Measurements from ENCODE around the gene CEP104.

The CEP104 gene

DNA sequence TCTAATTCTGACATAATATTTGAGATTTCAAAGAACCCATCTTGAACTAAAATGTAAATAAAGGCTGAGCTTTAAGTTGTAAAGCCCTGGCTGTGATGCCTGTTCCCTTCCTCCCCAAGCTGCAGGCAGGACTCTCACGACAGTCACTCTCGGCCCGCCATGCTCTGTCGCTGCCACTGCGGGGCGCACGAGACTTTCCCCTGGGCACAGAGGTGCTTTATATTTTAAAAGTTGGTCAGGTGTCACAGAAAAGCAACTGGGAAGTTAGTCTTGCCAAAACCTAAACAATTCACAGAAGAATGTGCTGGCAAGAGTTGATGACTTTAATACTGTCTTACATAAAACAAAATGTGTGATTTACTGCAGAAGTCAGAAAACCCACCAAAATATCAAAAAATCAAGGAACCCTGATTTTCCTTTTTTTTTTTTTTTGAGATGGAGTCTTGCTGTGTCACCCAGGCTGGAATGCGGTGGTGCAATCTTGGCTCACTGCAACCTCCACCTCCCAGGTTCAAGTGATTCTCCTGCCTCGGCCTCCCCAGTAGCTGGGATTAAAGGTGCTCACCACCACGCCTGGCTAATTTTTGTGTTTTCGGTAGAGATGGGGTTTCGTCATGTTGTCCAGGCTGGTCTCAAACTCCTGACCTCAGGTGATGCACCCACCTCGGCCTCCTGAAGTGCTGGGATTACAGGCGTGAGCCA lies 71.4 kb downstream of the CEP104 start:
- Histone ChIP-seq H2BK120ac (ENCODE audit: low read depth, low read length) (no peak overlapping the region), H3K18ac (ENCODE audit: low read length) (no peak overlapping the region), H3K4me2 (ENCODE audit: insufficient read depth, low read length, poor library complexity, severe bottlenecking) (no peak overlapping the region), H2BK5ac (ENCODE audit: low read length) (no peak overlapping the region), H3K14ac (ENCODE audit: low read length) (no peak overlapping the region), H3K23ac (ENCODE audit: low read depth, low read length, poor library complexity) (no peak overlapping the region), H2AFZ (ENCODE audit: low read length) (no peak overlapping the region), H2BK15ac (ENCODE audit: low read length) (no peak overlapping the region), H3K4ac (ENCODE audit: low read length) (no peak overlapping the region), H3K9me3 (replicated peaks in 1 of 2; ENCODE audit: control insufficient read depth in 2 of 2, insufficient read depth in 1 of 2, low read depth in 1 of 2, low read length in 2 of 2) (peaks cover 0 to 2% of the 10 kb centered on the region in 2 donors), H3K36me3 (replicated peaks in 1 of 2; ENCODE audit: control insufficient read depth in 2 of 2, insufficient read depth in 2 of 2, low read length in 2 of 2) (peaks cover 39 to 89% of the 10 kb centered on the region in 2 donors), H4K91ac (ENCODE audit: low read depth, low read length, poor library complexity) (no peak overlapping the region), H4K8ac (ENCODE audit: low read depth, low read length) (no peak overlapping the region), H3K4me3 (ENCODE audit: low read length in 2 of 2) (no peak overlapping the region), H3K79me1 (ENCODE audit: low read depth, low read length) (peaks cover 19% of the 10 kb centered on the region), H2BK12ac (ENCODE audit: low read length) (no peak overlapping the region), H3K27me3 (ENCODE audit: control insufficient read depth in 3 of 3, insufficient read depth in 3 of 3, low read depth in 1 of 3, low read length in 3 of 3) (no peaks in the 10 kb centered on the region), H3K27ac (replicated peaks; ENCODE audit: low read length) (no peak overlapping the region), H3K9ac (ENCODE audit: low read depth, low read length, poor library complexity) (no peak overlapping the region), H2AK5ac (ENCODE audit: low read depth, low read length) (no peak overlapping the region), H3K4me1 (ENCODE audit: control insufficient read depth in 2 of 2, insufficient read depth in 1 of 2, low read depth in 1 of 2, low read length in 2 of 2) (no peaks in the 10 kb centered on the region)
- WGBS, 2 donors (ENCODE audit: extremely low coverage in 2 of 2, insufficient read length in 2 of 2, insufficient replicate concordance in 1 of 2) = no CpG with 5 or more reads among the region's 14 CpGs
- DNase-seq (ENCODE audit: low spot score) = no peak

DNA sequence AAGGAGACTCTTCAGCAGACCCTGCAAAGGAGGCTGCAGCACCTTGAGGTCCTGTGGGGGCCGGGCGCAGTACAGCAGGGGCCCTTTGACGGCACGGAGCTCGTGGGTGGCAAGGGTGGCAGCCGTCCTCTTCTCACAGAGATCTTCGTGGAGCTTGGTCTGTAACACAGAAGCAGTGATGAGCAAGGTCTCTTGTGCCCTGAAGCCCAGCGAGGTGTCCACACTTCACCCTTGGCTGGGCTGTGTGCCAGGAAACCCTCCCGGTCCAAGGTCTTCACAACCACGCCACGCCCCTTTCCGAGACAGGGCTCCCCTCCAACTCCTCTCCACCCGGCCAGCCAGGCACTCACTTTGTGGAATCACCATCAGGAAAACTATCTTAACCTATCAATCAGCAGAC lies 72.0 kb downstream of the CEP104 start:
- Histone ChIP-seq H2AFZ (ENCODE audit: low read length) (no peak overlapping the region), H3K18ac (ENCODE audit: low read length) (no peak overlapping the region), H3K9ac (ENCODE audit: low read depth, low read length, poor library complexity) (no peak overlapping the region), H3K4me2 (ENCODE audit: insufficient read depth, low read length, poor library complexity, severe bottlenecking) (no peak overlapping the region), H2BK120ac (ENCODE audit: low read depth, low read length) (no peak overlapping the region), H2BK12ac (ENCODE audit: low read length) (no peak overlapping the region), H3K27ac (replicated peaks; ENCODE audit: low read length) (no peak overlapping the region), H3K14ac (ENCODE audit: low read length) (no peak overlapping the region), H3K4me3 (ENCODE audit: low read length in 2 of 2) (no peak overlapping the region), H3K27me3 (ENCODE audit: control insufficient read depth in 3 of 3, insufficient read depth in 3 of 3, low read depth in 1 of 3, low read length in 3 of 3) (no peaks in the 10 kb centered on the region), H4K8ac (ENCODE audit: low read depth, low read length) (no peak overlapping the region), H4K91ac (ENCODE audit: low read depth, low read length, poor library complexity) (no peak overlapping the region), H3K4me1 (ENCODE audit: control insufficient read depth in 2 of 2, insufficient read depth in 1 of 2, low read depth in 1 of 2, low read length in 2 of 2) (no peaks in the 10 kb centered on the region), H3K36me3 (replicated peaks in 1 of 2; ENCODE audit: control insufficient read depth in 2 of 2, insufficient read depth in 2 of 2, low read length in 2 of 2) (peaks cover 42 to 95% of the 10 kb centered on the region in 2 donors), H3K79me1 (ENCODE audit: low read depth, low read length) (peaks cover 16% of the 10 kb centered on the region), H2AK5ac (ENCODE audit: low read depth, low read length) (no peak overlapping the region), H2BK15ac (ENCODE audit: low read length) (no peak overlapping the region), H3K23ac (ENCODE audit: low read depth, low read length, poor library complexity) (peak overlapping the region; percentile 3), H3K4ac (ENCODE audit: low read length) (no peak overlapping the region), H2BK5ac (ENCODE audit: low read length) (no peak overlapping the region), H3K9me3 (replicated peaks in 1 of 2; ENCODE audit: control insufficient read depth in 2 of 2, insufficient read depth in 1 of 2, low read depth in 1 of 2, low read length in 2 of 2) (peaks cover 0 to 2% of the 10 kb centered on the region in 2 donors)
- WGBS, 2 donors (ENCODE audit: extremely low coverage in 2 of 2, insufficient read length in 2 of 2, insufficient replicate concordance in 1 of 2) = no CpG with 5 or more reads among the region's 13 CpGs
- no peak for DNase-seq (ENCODE audit: low spot score)

DNA sequence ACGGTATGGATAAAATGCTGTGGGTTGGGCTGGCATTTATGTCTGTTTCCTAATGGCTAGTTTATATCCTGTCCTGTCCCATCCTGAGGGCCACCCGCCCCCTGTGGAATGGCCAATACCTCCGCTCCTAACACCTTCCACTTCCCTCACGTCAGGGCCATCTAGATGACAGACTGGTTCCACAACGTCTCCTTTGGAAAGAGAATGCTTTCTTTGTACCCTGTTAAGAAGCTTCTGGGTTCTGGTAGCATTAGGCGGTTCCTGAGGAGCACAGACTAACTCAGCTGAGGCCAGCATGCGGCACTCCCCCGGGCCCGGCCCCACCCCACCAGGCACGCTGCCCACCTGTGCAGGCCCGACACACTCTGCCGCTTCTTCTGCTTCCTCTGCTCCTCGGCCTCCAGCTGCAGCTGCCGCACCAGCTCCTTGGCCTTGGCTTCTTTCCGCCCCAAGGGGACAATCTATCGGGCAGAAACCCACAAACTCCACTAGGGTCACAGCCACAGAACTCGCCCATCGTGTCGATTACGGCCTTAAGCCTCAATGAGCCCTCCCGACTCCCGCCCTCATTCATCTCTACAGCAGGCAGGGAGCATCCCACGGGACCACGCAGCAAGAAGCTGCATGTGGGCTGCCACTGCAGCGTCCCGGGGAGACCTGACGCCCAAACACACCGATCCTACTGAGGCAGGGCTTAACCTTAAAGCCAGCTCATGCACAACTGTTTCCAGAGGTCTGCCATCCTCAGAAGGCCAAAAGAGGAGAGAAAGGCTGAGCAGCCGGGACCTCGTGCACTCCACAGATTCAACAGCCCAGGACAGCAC lies 73.1 kb downstream of the CEP104 start:
- H2AK5ac ChIP-seq (ENCODE audit: low read depth, low read length) = no peak overlapping the region
- H3K18ac ChIP-seq (ENCODE audit: low read length) = no peak overlapping the region
- H2BK5ac ChIP-seq (ENCODE audit: low read length) = no peak overlapping the region
- H3K4me3 ChIP-seq (ENCODE audit: low read length in 2 of 2) = peak overlapping the region in 1 of 2 donors; percentile 14
- no peak overlapping the region for H3K4ac ChIP-seq (ENCODE audit: low read length)
- no peak overlapping the region for H3K27ac ChIP-seq (replicated peaks; ENCODE audit: low read length)
- no peak overlapping the region for H2BK12ac ChIP-seq (ENCODE audit: low read length)
- H3K9ac ChIP-seq (ENCODE audit: low read depth, low read length, poor library complexity) = peak overlapping the region; percentile 60
- H3K4me1 ChIP-seq (ENCODE audit: control insufficient read depth in 2 of 2, insufficient read depth in 1 of 2, low read depth in 1 of 2, low read length in 2 of 2) = no peaks in the 10 kb centered on the region
- H3K14ac ChIP-seq (ENCODE audit: low read length) = no peak overlapping the region
- no peak overlapping the region for H2BK15ac ChIP-seq (ENCODE audit: low read length)
- no peak overlapping the region for H2AFZ ChIP-seq (ENCODE audit: low read length)
- no peak overlapping the region for H4K8ac ChIP-seq (ENCODE audit: low read depth, low read length)
- H3K27me3 ChIP-seq (ENCODE audit: control insufficient read depth in 3 of 3, insufficient read depth in 3 of 3, low read depth in 1 of 3, low read length in 3 of 3) = no peaks in the 10 kb centered on the region
- no peak overlapping the region for H3K23ac ChIP-seq (ENCODE audit: low read depth, low read length, poor library complexity)
- DNase-seq (ENCODE audit: low spot score) = no peak
- peaks cover 0 to 2% of the 10 kb centered on the region in 2 donors for H3K9me3 ChIP-seq (replicated peaks in 1 of 2; ENCODE audit: control insufficient read depth in 2 of 2, insufficient read depth in 1 of 2, low read depth in 1 of 2, low read length in 2 of 2)
- H4K91ac ChIP-seq (ENCODE audit: low read depth, low read length, poor library complexity) = no peak overlapping the region
- H3K79me1 ChIP-seq (ENCODE audit: low read depth, low read length) = peaks cover 10% of the 10 kb centered on the region
- no CpG with 5 or more reads among the region's 30 CpGs for WGBS, 2 donors (ENCODE audit: extremely low coverage in 2 of 2, insufficient read length in 2 of 2, insufficient replicate concordance in 1 of 2)
- no peak overlapping the region for H3K4me2 ChIP-seq (ENCODE audit: insufficient read depth, low read length, poor library complexity, severe bottlenecking)
- peaks cover 52 to 98% of the 10 kb centered on the region in 2 donors for H3K36me3 ChIP-seq (replicated peaks in 1 of 2; ENCODE audit: control insufficient read depth in 2 of 2, insufficient read depth in 2 of 2, low read length in 2 of 2)
- no peak overlapping the region for H2BK120ac ChIP-seq (ENCODE audit: low read depth, low read length)

DNA sequence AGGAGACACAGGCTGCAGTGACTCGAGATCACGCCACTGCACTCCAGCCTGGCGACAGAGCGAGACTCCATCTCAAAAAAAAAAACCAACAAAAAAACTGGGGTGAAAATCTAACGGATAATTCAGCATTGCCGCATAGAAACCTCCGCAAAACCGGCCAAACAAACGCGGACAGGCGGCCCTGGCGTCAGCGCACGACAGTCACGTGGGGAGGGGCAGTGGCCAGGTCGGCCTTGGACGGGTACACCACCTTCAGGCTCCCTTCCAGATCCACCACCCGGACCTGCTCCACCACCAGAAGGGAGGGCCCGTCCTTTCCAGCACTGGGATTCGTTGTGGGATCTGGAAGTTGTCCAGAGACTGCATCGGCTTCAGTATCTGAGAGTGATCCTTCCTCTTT lies 76.1 kb downstream of the CEP104 start:
- Histone ChIP-seq H3K27me3 (ENCODE audit: control insufficient read depth in 3 of 3, insufficient read depth in 3 of 3, low read depth in 1 of 3, low read length in 3 of 3) (no peaks in the 10 kb centered on the region), H3K23ac (ENCODE audit: low read depth, low read length, poor library complexity) (no peak overlapping the region), H2BK120ac (ENCODE audit: low read depth, low read length) (no peak overlapping the region), H3K18ac (ENCODE audit: low read length) (no peak overlapping the region), H4K8ac (ENCODE audit: low read depth, low read length) (no peak overlapping the region), H3K36me3 (replicated peaks in 1 of 2; ENCODE audit: control insufficient read depth in 2 of 2, insufficient read depth in 2 of 2, low read length in 2 of 2) (peaks cover 44 to 75% of the 10 kb centered on the region in 2 donors), H3K14ac (ENCODE audit: low read length) (no peak overlapping the region), H2BK15ac (ENCODE audit: low read length) (no peak overlapping the region), H2AFZ (ENCODE audit: low read length) (no peak overlapping the region), H3K9me3 (replicated peaks in 1 of 2; ENCODE audit: control insufficient read depth in 2 of 2, insufficient read depth in 1 of 2, low read depth in 1 of 2, low read length in 2 of 2) (peaks cover 0 to 2% of the 10 kb centered on the region in 2 donors), H3K4ac (ENCODE audit: low read length) (no peak overlapping the region), H3K79me1 (ENCODE audit: low read depth, low read length) (peaks cover 2% of the 10 kb centered on the region), H3K9ac (ENCODE audit: low read depth, low read length, poor library complexity) (no peak overlapping the region), H2BK12ac (ENCODE audit: low read length) (no peak overlapping the region), H4K91ac (ENCODE audit: low read depth, low read length, poor library complexity) (no peak overlapping the region), H3K4me3 (ENCODE audit: low read length in 2 of 2) (no peak overlapping the region), H3K27ac (replicated peaks; ENCODE audit: low read length) (no peak overlapping the region), H3K4me1 (ENCODE audit: control insufficient read depth in 2 of 2, insufficient read depth in 1 of 2, low read depth in 1 of 2, low read length in 2 of 2) (no peaks in the 10 kb centered on the region), H2AK5ac (ENCODE audit: low read depth, low read length) (no peak overlapping the region), H2BK5ac (ENCODE audit: low read length) (no peak overlapping the region), H3K4me2 (ENCODE audit: insufficient read depth, low read length, poor library complexity, severe bottlenecking) (no peak overlapping the region)
- no peak for DNase-seq (ENCODE audit: low spot score)
- WGBS, 2 donors (ENCODE audit: extremely low coverage in 2 of 2, insufficient read length in 2 of 2, insufficient replicate concordance in 1 of 2) = no CpG with 5 or more reads among the region's 21 CpGs

Measured in neuronal stem cell (in vitro differentiated cells).